COLO829 (cell line): ENCODE data around the gene WDR47.

Experiments
- DNase-seq: peaks from one replicate; pipeline ENCODE4 v3.0.0; 2012; ENCODE audit warnings: low spot score

Gene WDR47

DNA sequence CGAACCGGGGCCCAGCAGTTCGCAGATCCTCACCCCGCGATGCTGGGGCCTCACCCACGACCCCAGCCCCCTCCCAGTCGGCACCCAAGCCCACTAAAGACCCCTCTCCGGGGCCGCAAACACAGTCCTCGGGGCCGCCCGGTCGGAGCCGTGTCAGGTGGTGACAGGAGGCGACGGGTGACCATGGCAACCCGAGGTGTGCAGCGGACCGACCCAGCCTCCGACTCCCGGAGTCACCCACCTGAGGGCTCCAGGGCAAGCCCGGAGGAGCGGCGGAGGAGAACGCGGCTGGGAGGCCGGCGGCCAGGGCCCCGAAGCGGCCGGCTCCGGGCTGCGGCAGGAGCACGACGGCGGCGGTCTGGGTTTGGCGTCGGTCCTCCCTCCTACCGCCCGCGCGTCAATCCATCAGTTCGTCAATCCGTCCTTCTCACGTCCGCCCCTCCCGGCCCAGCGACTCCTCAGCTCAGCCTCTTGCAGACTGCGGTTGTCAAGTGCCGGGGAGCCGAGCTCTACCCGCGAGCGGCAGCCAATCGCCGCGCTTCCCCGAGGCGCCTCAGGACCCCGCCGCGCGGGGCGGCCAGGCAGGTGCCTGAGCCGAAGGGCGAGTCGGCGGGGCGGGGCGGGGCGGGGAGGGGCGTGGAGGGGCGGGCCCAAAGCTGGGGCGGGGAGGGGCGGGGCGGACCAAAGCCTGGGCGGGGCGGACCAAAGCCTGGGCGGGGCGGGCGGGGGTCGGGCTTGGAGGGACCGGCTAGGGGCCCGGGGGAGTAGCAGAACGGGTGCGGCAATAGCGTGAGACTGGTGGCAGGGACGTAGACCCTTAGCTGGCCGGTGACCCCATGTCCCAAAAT is at the start of gene WDR47:
WDR47 (minus strand) TSS at position 482 of the 848 bp plus-strand sequence. CDS start 18,590 bp downstream, outside the sequence.
- DNase-seq: peak; percentile 90

DNA sequence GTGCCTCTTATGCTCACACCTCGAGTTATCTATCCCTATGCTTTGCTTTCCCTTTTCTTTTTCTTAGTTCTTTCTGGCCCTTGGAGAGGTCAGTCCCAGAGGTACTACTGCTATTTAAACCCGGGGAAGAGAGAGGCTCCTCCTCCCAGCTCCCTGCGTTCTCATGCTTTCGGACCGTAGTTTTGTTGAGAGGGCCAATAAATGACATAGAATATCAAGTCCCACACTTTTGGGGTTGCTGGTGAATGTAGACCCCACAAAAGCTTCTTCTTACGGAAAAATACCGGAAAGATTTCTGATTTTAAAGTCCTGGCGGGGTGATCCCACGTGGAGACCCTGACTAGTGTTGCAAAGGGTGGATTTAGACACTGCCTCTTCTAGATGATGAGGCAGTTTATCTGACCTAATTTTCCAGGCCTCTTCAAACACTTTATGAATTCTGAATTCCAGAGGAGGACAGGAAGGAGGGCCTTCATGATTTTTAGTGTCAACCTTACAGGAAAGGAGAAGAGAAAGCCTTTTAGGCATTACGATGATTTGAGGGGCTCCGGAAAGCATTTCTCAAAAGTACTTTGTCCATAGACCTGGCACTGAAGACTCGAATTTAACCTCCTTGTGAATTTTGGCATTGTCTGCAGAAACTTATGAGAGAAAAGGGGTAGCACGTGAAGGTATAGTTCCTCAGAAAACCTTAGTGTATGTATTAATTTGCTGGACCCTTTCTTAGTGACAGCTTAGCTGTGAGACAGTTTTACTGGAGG is 49.4 kb upstream of the WDR47 start:
- DNase-seq: no peak

DNA sequence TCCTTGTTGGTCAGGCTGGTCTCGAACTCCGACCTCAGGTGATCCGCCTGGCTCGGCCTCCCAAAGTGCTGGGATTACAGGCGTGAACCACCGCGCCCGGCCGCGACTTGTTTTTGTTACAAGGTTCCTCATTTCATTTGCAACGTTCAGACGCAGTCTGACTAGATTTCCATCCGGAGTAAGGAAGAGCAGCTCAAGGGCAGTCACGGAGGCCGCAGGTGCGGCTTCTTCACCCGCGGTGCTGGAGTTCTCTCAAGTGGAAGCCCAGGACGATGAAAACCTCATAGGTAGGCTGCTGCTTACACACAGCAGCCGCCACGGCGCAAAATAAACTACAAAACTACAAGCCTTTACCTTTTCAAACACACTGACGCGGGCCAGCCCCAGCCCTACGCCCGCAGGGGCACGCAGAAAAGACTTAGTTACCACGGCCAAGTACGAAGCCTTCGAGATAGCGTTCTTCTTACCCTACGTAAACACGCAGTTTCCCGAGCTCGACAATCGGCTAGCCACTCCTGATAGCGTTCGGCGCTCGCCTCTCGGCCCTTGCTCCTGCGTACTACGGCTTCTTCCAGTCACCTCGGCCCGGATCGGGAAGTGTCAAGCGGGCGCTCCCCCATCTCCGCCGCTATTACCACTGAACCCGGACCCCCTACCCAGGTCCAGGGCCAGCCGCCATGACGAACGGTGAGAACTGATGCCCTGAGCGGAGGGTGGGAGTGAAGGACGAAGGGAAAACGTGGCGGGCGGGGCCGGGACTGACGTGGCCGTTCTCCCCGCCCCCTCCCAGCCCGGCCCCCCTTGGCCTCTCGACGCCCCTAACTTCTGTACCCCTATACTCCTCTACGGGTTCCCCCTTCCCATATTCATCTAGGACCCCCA is 48.5 kb upstream of the WDR47 start, which contains the start of gene TMEM167B:
TMEM167B (plus strand) TSS at position 569 of the 882 bp plus-strand sequence; CDS start at position 678, 109 bp downstream.
- DNase-seq: peak; percentile 61

DNA sequence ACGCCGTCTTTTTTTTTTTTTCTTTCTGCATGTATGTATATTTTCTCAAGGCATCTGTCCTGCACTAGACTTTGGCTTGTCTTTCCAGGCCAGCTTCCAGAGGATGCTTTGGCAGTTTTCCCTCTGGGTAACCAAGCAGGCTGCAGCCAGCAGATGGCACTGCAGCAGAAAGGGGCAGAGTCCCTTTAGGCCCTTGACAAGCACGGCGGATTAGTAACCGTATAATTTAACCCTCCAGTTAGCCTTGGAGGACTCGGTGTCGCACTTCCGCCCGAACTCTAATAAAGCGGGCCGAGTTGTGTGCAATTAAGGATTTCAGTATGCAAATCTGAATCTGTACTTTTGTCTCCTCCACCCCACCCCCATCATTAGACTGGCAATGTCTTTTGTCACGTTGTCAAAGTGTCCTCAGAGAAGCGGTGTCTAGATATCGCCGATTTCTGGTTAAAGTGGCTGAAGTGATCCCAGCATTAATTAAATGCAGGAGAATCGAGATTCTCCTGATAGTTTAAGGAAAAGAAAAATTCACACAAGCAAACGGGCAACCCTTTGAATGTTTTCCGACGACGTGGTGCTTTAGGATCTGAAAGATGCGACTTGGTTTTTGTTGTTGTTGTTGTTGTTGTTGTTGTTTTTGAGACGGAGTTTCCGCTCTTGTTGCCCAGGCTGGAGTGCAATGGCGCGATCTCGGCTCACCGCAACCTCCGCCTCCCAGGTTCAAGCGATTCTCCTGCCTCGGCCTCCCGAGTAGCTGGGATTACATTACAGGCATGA is 47.5 kb upstream of the WDR47 start:
- DNase-seq: peak; percentile 78

DNA sequence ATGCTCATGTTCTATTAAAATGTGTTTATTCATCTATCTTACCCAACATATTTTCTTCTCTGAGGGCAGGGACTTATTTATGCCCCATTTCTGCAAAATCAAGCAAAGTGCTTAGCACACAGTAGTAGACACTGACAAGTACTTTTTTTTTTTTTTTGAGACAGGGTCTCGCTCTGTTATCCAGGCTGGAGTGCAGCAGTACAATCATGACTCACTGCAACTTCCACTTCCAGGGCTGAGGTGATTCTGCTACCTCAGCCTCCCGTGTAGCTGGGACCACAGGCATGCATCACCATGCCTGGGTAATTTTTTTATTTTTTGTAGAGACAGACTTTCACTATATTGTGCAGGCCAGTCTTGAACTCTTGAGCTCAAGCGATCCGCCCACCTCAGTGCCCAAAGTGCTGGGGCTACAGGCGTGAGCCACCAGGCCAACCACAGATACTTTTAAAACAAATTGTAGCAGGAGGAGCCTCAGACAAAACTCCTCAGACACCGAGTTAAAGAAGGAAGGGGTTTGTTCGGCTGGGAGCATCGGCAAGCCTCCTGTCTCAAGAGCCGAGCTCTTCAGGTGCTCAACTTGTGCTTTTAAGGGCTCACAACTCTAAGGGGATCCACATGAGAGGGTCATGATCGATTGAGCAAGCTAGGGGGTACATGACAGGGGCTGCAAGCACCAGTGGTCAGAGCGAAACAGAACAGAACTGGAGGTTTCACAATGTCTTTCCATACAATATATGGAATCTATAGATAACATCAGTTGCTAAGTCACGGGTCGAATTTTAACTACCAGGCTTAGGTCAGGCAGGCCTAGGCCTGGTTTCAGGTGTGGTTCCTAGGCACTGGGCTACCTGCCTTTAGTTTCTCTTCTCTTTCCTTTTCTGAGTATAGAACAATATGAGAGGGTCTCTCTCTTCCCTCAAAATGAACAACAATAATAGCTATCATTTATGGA is 42.9 kb upstream of the WDR47 start:
- no peak for DNase-seq

DNA sequence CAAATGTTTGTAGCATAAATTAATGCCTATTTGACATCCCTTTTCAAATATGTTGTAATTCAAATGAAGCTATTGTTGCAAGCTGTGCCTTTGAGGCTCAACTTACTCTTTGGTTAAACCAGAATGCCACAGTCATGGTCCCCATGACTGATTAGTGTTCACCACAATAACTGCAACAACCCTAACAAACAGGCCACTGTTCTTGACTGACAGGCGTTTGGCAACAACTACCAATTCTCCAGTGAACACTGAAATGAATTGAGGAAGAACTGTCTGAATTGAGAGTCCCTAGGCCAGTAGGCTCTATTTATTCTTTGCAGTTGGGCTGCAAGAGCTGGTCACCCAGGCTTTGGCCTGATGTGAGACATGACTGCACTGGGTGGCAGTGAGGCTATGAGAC is 42.0 kb upstream of the WDR47 start:
- DNase-seq: peak; percentile 88

DNA sequence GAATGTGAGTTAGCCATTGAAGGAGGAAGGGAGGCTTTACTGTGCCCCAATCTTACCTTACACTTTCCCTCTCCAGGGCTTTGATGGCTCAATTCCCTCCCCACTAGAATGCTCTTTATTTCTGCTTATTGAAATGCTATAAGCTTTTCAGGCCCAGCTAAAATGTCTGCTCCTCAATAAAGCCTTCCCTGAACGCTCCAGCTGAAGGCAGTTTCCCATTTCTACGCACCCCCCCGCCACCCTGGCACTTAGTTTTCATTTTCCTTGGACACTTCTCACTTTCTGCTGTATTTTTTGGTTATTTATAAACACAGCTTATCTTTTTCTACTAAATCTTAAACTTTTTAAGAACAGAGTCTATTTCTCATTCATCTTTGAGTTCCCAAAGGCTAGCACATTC is 41.6 kb upstream of the WDR47 start:
- DNase-seq: no peak

DNA sequence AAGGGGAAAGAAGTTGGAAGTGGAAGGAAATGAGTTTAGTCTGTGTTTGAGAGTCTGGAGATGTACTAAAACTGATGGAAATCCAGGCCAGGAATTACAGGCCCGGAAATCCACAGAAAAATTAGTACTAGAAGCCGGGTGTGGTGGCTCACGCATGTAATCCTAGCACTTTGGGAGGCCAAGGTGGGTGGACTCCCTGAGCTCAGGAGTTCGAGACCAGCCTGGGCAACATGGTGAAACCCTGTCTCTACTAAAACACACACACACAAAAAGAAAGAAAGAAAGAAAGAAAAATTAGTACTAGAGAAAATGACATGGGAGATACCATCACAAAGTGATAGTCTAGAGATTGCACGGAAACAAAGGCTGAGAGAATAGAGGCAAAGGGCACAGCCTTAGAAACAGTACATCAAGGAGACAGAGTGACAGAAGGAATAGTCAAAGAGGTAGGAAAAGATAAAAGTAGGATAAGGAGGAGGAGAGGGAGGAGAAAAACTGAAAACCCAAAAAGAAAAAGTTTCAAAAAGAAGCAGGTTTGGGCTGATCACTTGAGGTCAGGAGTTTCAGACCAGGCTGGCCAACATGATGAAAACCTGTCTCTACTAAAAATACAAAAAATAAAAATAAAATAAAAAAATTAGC is 38.7 kb upstream of the WDR47 start:
- no peak for DNase-seq

DNA sequence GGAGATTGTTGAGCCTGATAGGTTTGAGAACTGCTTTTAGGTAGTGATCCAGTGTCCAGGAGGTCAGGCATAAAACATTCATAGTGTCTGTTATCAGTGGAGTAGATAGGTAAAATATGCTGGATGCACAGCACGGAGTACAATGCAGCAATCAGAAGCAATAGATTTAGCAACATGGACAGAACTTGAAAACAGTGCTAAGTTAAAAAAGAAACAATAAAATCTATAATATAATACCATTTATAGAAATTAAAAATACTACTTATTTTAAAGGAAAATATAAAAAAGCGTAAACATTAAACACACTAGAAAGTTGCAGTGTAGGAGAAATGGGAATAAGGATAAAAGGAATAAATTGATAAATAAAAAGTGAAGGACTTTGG is 37.3 kb upstream of the WDR47 start:
- DNase-seq: no peak

DNA sequence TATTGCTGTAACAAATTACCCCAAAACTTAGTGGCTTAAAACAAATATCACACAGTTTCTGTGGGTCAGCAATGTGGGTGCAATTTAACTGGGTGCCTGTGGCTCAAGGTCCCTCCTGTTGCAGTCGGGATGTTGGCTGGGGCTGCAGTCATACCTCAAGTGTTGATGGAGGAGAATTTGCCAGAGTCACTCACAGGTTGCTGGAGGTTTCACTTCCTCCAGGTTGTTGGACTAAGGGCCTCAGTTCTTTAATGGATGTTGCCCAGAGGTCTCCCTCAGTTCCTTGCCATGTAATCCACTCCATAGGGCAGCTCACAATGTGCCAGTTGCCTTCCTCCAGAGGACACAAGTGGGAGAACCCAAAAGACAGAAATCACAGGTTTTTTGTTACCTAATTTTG is 36.4 kb upstream of the WDR47 start:
- no peak for DNase-seq

DNA sequence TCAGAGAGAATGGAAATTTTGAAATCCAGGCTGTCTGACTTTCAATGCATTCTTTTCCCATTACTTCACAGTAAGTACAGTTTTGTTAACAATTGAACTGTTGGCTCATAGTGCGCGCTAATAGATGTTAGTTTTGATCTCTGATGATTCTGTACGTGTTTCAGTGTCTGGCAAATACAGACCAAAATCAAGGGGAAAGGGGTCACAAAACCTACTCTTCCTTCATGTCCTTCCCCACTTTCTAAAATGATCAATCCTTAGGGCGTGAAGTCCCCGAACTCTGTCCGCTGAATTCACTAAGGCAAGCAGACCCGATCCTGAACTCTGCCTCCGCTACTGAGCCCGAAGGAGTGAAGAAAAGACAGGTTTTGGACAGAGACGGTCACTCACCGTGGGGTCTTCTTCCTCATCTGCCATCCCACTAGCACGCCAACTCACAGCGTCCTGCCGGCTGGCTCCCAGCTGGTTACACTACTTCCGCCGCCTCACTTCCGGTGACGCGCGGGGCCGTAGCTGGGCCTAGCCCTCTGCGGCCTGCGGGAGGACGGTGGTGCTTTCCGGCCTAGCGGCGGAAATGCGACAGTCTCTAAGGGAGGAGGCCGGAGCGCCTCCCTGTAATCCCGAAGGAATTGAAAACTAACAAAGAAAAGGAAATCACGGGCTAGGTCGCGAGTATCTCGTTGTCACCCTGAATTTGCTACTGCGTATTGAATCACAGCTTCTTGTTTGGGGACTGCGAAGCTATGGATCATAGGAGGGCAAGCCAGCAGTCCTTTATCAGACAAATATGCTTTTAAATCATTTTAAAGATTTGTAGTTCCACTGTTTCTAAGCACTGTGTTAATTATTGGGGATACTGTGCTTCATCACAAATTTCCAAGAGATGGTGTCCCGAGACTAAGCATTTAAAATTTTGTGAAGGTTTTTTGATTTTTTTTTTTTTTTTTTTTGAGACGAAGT is 33.9 kb upstream of the WDR47 start, which contains the start of gene TAF13:
TAF13 (minus strand) TSS at position 473 of the 960 bp plus-strand sequence; CDS start at position 417, 56 bp downstream.
- peak; percentile 87 for DNase-seq

DNA sequence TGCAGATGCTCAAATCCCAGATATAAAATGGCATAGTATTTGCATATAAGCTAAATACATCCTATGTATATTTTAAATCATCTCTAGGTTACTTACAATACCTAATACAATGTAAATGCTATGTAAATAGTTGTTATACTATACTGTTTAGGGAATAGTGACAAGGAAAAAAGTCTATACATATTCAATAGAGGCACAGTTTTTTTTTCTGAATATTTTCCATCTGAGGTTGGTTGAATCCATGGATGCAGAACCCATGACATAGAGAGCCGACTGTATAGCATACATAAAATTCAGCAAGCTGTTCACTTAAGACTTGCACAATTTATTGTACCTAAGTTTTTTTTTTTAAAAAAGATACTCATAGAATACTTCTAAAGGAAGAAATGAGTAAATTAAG is 27.4 kb upstream of the WDR47 start:
- no peak for DNase-seq

DNA sequence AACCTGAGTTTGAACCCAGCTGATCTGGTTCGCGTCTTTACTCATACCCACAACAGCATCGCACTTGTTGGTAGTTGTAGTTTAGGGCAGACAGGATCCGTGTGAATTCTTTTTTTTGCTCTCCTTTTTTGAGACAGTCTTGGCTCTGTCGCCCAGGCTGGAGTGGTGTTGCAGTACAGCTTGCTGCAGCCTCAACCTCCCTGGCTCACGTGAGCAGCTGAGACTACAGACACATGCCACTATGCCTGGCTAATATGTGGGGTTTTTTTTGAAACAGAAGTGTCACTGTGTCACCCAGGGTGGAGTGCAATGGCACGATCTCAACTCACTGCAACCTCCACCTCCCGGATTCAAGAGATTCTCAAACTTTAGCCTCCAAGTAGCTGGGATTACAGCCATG is 26.0 kb upstream of the WDR47 start:
- no peak for DNase-seq

DNA sequence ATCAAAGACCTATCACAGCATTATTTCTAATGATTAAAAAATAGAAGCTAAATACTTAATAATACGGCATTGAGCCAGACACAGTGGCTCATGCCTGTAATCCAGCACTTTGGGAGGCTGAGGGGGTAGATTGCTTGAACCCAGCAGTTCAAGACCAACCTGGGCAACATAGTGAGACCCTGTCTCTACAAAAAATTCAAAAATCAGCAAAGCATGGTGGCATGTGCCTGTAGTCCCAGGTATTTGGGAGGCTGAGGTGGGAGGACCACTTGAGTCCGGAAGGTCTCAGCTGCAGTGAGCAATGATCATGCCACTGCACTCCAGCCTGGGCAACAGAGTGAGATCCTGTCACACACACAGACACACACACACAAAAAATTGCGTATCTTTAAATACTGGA is 23.2 kb upstream of the WDR47 start:
- DNase-seq: no peak

DNA sequence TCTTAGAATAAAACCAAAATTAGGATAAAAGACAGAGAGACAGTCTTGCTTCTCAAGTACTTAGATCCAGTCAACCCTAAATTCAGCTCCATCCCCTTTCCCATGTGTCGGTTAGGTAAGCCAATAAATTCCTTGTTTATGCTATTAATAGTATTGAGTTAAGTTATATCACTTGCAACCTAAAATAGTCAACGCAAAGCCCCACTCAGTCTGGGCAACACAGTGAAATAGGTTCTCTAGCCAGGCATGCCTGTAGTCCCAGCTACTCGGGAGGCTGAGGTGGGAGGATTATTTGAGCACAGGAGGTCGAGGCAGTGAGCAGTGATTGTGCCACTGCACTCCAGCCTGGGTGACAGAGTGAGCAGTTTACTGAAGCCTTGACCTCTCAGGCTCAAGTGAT is 19.3 kb upstream of the WDR47 start:
- no peak for DNase-seq

DNA sequence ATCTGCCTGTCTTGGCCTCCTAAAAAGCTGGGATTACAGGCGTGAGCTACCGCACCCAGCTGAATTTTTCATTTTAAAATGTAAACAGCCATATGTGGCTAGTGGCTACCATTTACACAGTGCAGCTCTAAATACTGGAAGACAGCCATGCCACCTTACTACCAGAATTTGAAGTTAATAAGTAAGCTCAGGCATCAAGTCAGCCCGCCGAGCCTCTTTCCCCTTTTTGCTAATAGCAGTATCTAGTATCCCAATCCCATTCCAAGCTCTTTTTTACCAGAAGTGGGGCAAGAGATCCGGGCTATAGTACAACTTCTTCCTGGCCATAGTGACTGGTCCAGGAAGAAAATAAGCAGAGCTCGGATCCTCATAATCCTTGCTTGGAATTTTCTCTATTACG is 18.8 kb upstream of the WDR47 start:
- no peak for DNase-seq

DNA sequence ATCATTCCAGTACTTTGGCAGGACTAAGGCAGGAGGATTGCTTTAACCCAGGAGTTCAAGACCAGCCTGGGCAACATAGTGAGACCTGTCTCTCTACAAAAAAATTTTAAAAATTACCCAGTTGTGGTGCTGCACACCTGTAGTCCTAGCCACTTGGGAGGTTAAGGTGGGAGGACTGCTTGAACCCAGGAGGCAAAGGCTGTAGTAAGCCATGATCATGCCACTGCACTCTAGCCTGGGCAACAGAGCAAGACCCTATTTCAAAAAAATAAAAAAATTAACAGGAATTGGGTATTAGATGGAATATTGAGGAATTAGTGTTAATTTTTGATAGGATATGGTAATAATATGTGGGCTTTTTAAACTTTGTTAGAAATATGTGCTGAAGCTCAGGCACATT is 17.1 kb upstream of the WDR47 start:
- DNase-seq: no peak

DNA sequence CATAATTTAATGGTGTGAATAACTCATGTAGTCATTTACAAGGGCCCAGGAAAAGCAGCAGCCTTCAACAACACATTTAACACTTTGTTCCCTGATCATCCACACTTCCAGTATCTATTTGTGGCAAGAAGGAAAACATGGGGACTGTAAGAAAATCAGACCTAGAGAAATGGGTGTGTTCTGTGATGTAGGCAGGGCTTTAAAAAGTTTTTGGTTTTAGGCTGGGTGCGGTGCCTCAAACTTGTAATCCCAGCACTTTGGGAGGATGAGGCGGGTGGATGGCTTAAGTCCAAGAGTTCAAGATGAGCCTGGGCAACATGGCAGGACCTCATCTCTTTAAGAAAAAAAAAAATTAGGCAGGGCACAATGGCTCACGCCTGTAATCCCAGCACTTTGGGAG is 14.2 kb upstream of the WDR47 start:
- no peak for DNase-seq
